NCI-H748 (cell line): ENCODE results near the gene BTBD9.
"Not testable (repeated sequence)": the region's sequence is repeated elsewhere in the genome, so short reads cannot be mapped to it uniquely, and the experiment has no call there.

ENCODE experiments used
- DNase-seq: peaks from one replicate; lab custom pipeline; 2025; ENCODE audit not compliant: unreplicated experiment; lab: John Stamatoyannopoulos, UW

BTBD9 gene

GRCh38 chr6:38352636-38353035 lies 287.1 kb downstream of the BTBD9 start:
- DNase-seq = no peak

GRCh38 chr6:38350942-38351341 lies 288.8 kb downstream of the BTBD9 start:
- DNase-seq = no peak

- DNase-seq = no peak
Observed at GRCh38 chr6:38350220-38350619, 289.5 kb downstream of the BTBD9 start.

- no peak for DNase-seq
Observed at GRCh38 chr6:38349795-38350194, 289.9 kb downstream of the BTBD9 start.

GRCh38 chr6:38349221-38349620 lies 290.5 kb downstream of the BTBD9 start:
- DNase-seq = no peak

- no peak for DNase-seq
Observed at GRCh38 chr6:38348371-38348770, 291.4 kb downstream of the BTBD9 start.

GRCh38 chr6:38347829-38348228 lies 291.9 kb downstream of the BTBD9 start:
- not testable (repeated sequence) for DNase-seq

- DNase-seq = no peak
Observed at GRCh38 chr6:38346291-38347079, 293.2 kb downstream of the BTBD9 start.

GRCh38 chr6:38345586-38345985 lies 294.1 kb downstream of the BTBD9 start:
- DNase-seq = no peak

GRCh38 chr6:38341496-38341895 lies 298.2 kb downstream of the BTBD9 start:
- no peak for DNase-seq

- DNase-seq = no peak
Observed at GRCh38 chr6:38339914-38340313, 299.8 kb downstream of the BTBD9 start.

GRCh38 chr6:38337819-38338465 lies 301.8 kb downstream of the BTBD9 start:
- no peak for DNase-seq

- no peak for DNase-seq
Observed at GRCh38 chr6:38336922-38337321, 302.8 kb downstream of the BTBD9 start.

- DNase-seq = no peak
Observed at GRCh38 chr6:38326837-38327236, 312.9 kb downstream of the BTBD9 start.

GRCh38 chr6:38323216-38323615 lies 316.5 kb downstream of the BTBD9 start:
- no peak for DNase-seq

- no peak for DNase-seq
Observed at GRCh38 chr6:38322138-38322537, 317.6 kb downstream of the BTBD9 start.

- DNase-seq = no peak
Observed at GRCh38 chr6:38320843-38321242, 318.9 kb downstream of the BTBD9 start.

- DNase-seq = no peak
Observed at GRCh38 chr6:38320358-38320757, 319.4 kb downstream of the BTBD9 start.

GRCh38 chr6:38319256-38320212 lies 320.2 kb downstream of the BTBD9 start:
- no peak for DNase-seq

- DNase-seq = no peak
Observed at GRCh38 chr6:38316099-38316868, 323.4 kb downstream of the BTBD9 start.

GRCh38 chr6:38311201-38311600 lies 328.5 kb downstream of the BTBD9 start:
- DNase-seq = no peak
